D721Med (cell line): ENCODE measurements around the gene RAET1E.
"Not testable (repeated sequence)": the region's sequence is repeated elsewhere in the genome, so short reads cannot be mapped to it uniquely, and the experiment has no call there.

Source experiments
- DNase-seq: peaks from one replicate; pipeline ENCODE4 v3.0.0; 2011; ENCODE audit warnings: low spot score; ENCODE audit not compliant: insufficient read length
- FAIRE-seq: peaks from 2 replicates; lab custom pipeline; 2011; peaks lifted over from hg19 to GRCh38; lab: Jason Lieb, UNC
- TF ChIP-seq, protein P1 (sequence below): IDR thresholded peaks from 2 replicates; pipeline ENCODE4 v1.5.1; 2012; ENCODE audit warnings: mild to moderate bottlenecking, control low read depth; ENCODE audit not compliant: insufficient read depth; ENCODE audit errors: missing control alignments

The RAET1E gene

DNA sequence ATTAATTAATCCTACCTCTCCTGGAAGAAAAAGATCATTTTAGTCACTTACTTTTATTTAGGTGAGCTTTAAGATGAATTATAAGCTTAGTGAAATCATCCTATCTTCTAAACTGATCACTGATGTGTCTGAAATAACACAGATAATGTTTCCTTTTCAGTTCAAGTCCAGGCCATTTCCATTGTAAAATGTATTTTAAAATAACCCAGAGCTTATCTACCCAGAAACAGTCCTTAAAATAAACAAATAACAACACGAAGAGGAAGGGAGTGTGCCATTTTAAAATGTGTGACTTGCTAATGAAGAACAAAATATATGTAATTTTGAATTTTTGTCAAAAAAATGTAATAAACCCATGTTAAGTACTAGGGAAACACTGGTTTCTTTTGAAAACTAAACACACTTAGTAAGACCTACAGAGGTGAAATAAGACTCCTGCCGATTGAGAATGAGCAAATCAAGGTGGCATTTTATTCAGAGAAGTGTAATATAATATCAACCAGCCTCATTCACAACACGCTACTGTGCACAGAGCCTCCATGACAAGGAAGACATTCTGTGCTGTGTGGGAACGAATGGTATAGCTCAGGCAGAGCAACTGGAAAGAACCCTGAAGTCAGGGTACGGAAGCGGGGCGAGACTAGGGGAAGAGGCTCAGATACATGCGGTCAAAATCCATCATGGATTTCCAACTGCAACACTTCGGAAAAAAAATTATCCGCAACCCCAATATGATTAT lies 41.5 kb downstream of the RAET1E start:
- TF ChIP-seq, protein P1, sequence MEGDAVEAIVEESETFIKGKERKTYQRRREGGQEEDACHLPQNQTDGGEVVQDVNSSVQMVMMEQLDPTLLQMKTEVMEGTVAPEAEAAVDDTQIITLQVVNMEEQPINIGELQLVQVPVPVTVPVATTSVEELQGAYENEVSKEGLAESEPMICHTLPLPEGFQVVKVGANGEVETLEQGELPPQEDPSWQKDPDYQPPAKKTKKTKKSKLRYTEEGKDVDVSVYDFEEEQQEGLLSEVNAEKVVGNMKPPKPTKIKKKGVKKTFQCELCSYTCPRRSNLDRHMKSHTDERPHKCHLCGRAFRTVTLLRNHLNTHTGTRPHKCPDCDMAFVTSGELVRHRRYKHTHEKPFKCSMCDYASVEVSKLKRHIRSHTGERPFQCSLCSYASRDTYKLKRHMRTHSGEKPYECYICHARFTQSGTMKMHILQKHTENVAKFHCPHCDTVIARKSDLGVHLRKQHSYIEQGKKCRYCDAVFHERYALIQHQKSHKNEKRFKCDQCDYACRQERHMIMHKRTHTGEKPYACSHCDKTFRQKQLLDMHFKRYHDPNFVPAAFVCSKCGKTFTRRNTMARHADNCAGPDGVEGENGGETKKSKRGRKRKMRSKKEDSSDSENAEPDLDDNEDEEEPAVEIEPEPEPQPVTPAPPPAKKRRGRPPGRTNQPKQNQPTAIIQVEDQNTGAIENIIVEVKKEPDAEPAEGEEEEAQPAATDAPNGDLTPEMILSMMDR = no peak
- no peak for DNase-seq
- no peak for FAIRE-seq

DNA sequence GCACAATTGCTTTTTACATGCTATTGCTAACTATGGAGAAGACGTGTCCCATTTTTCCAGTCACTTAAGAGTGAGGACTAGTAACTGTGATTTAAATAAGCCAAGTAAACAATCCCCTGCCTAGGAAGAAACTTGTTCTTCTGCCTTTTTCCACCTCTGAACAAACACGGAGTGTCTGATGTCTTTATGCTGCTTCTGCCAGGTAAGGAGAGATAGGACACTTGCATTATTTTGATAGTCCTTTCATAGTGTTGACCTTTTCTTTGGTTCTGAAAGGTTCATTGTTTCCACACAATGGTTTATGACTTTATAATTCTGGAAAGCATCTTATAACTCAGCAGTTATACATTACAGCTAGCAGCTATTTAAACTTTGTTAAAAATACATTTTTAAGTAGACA lies 42.2 kb downstream of the RAET1E start:
- TF ChIP-seq, protein P1 = no peak
- DNase-seq (no peak), FAIRE-seq (no peak)

DNA sequence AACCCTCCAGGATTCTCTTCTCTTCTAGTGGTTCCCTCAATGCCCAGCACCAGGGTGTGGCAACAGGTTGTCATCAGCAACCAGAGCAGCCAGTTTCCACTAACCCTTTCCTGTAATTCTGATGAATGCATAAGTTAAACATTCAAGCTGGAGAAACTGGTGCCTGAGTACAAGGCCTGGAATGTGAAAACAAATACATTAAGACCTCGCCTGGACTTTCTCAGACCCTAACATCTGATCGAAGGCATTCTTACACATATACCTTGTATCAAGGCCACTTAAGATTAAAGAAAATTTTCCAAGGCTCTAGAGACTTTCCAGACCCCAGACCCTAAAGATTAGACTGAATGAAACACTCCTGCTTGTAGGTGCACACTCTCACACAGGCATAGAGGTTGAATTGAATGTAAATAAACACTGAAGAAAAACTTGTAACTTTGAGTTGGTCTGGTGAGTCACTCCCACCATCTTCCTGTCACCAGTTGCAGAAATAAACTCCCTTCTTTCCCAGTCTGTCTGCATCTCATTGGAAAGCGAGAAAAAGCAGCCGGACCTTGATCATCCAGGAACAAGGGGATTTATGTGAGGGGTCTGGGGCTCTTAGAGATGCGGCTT lies 42.8 kb downstream of the RAET1E start:
- FAIRE-seq = no peak
- TF ChIP-seq, protein P1 = no peak
- DNase-seq = no peak

DNA sequence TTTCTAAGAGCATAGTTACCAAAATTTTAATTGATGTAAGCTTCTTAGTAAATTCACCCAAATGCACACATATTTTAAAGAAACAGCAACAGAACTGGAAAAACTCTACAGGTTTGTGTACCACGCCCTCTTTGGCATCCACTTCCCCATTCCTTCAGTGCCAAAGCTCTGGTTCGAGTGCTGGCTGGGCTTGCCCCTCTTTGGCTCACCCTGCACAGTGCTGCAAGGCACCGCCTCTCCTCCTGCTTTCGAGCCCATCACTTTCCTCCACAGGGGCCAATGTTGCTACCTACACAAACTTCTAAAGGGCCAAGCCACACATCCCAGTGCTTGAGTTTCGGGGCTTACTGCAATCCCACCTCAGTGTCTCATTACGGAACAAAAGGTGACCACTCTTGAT lies 43.4 kb downstream of the RAET1E start:
- no peak for DNase-seq
- TF ChIP-seq, protein P1 = no peak
- FAIRE-seq = no peak

DNA sequence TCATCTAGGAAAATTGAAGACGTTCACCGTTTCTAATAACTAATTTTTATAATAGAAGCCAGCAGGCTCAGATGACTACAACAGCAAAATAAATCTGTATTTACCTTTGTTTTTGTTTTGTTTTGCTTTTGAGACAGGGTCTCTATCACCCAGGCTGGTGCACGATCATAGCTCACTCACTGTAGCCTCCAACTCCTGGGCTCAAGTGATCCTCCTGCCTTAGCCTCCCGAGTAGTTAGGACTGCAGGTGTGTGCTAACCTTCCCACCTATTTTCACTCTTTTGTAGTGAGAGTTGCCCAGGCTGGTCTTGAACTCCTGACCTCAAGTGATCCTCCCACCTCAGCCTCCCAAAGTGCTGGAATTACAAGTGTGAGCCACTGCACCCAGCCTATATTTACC lies 43.9 kb downstream of the RAET1E start:
- DNase-seq, FAIRE-seq: not testable (repeated sequence)

DNA sequence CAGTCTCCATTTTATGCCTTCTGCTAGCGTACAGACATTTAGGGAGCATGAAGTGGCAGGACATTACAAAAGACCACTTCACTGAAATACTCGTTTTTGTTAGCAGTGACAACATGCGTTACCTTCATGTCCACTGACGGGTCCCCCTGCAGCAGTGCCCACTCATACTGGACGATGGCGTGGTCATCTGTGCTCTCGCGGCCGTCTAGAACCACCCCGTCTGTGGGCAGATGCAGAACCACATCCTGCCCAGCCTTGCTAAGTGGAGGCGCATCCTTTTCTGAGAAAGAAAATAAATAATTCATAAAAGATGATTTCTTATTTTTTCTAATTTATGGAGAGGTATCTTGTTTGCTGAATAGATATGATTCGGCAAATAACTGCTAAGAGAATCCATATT lies 45.0 kb downstream of the RAET1E start:
- FAIRE-seq = no peak
- DNase-seq = no peak
- TF ChIP-seq, protein P1 = no peak

DNA sequence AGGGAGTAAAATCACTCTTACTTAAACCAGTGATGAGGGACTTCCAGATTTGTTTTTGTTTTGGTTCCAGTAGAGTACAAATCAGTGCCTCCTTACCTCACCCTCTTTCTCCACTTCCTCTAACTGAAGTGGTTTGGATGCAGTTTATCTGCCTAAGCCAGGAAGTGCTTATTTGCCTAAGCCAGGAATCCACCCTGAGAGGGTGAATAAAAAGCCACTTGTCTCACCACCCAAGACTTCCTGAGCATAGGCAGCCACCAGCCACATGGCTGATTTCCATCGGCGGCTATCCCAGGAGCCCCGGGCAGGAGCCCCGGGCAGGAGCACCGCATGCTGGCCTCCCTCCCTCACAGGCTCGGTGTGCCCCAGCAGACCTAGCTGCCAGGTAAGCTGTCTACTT lies 45.7 kb downstream of the RAET1E start:
- no peak for FAIRE-seq
- TF ChIP-seq, protein P1 = no peak
- no peak for DNase-seq
